HL-60 (cell line): Measurements from ENCODE around the gene FBXL7.
A peak's percentile ranks its signal among the peaks of the same experiment; 100 is the strongest.

Experiments
- DNase-seq, 2 experiments: peaks; one replicate each; pipeline ENCODE4 v3.0.0-alpha.2; 2010 to 2020; ENCODE audit warnings: low read depth in 1 of 2, low spot score in 1 of 2
- H3K27ac ChIP-seq: fragments of 250-450 bp; sonication (Bioruptor Pico); replicated peaks from 2 replicates; pipeline ENCODE4 v1.5.1; 2020; ENCODE audit warnings: mild to moderate bottlenecking, moderate library complexity
- H3K27me3 ChIP-seq: fragments of 250-450 bp; sonication (Bioruptor Pico); 2 replicates; pipeline ENCODE4 v1.5.1; 2021; ENCODE audit warnings: mild to moderate bottlenecking, moderate library complexity; ENCODE audit not compliant: insufficient read depth, poor library complexity, severe bottlenecking
- H3K4me3 ChIP-seq: replicated peaks from 2 replicates; pipeline ENCODE4 v1.5.1; 2011; ENCODE audit warnings: mild to moderate bottlenecking, control low read depth, low read length; ENCODE audit not compliant: insufficient read depth
- CTCF ChIP-seq: IDR thresholded peaks from one replicate; pipeline ENCODE4 v1.5.1; 2011; ENCODE audit warnings: low read length, control low read depth, inconsistent platforms; ENCODE audit not compliant: insufficient read depth
- GABPA ChIP-seq: IDR thresholded peaks from 2 replicates; pipeline ENCODE4 v1.6.1; 2012; ENCODE audit warnings: low read depth
- POLR2AphosphoS5 ChIP-seq: IDR thresholded peaks from 2 replicates; pipeline ENCODE4 v1.6.1; 2012; ENCODE audit warnings: low read depth
- SPI1 ChIP-seq: IDR thresholded peaks from 2 replicates; pipeline ENCODE4 v1.6.1; 2012; ENCODE audit warnings: low read depth, mild to moderate bottlenecking, borderline replicate concordance
- TF ChIP-seq, protein P1 (sequence below): IDR thresholded peaks from 2 replicates; pipeline ENCODE4 v1.6.1; 2012; ENCODE audit warnings: low read depth; ENCODE audit not compliant: insufficient replicate concordance

The FBXL7 gene

DNA sequence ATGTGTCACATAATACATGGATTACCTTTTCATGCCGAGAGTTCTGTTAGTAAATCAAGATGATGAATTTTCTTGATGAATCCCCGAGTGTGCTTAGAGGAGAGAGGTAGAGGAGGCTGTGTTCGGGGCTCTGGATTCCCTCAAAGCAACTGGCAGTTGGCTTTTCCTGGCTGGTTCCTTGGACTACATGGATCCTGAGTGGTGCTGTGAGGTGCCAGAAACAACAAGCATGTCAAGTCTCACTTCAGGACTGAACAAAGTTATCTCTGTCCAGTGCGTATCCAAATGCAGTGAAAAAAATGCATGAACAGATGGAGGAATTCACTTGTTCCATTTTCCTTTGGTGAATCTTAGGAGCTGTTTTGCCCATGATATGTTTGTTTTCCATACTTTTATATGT lies 231.7 kb downstream of the FBXL7 start:
- DNase-seq = no peak
- H3K27me3 ChIP-seq = no peaks in the 10 kb centered on the region
- no peak overlapping the region for H3K4me3 ChIP-seq
- no peak for TF ChIP-seq CTCF
- TF ChIP-seq, protein P1, sequence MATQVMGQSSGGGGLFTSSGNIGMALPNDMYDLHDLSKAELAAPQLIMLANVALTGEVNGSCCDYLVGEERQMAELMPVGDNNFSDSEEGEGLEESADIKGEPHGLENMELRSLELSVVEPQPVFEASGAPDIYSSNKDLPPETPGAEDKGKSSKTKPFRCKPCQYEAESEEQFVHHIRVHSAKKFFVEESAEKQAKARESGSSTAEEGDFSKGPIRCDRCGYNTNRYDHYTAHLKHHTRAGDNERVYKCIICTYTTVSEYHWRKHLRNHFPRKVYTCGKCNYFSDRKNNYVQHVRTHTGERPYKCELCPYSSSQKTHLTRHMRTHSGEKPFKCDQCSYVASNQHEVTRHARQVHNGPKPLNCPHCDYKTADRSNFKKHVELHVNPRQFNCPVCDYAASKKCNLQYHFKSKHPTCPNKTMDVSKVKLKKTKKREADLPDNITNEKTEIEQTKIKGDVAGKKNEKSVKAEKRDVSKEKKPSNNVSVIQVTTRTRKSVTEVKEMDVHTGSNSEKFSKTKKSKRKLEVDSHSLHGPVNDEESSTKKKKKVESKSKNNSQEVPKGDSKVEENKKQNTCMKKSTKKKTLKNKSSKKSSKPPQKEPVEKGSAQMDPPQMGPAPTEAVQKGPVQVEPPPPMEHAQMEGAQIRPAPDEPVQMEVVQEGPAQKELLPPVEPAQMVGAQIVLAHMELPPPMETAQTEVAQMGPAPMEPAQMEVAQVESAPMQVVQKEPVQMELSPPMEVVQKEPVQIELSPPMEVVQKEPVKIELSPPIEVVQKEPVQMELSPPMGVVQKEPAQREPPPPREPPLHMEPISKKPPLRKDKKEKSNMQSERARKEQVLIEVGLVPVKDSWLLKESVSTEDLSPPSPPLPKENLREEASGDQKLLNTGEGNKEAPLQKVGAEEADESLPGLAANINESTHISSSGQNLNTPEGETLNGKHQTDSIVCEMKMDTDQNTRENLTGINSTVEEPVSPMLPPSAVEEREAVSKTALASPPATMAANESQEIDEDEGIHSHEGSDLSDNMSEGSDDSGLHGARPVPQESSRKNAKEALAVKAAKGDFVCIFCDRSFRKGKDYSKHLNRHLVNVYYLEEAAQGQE = no peak
- no peak for TF ChIP-seq SPI1
- no peak for TF ChIP-seq GABPA
- no peak for TF ChIP-seq POLR2AphosphoS5
- H3K27ac ChIP-seq = no peak overlapping the region

GRCh38 chr5:15734058-15734457 lies 234.1 kb downstream of the FBXL7 start:
- no peak overlapping the region for H3K4me3 ChIP-seq
- TF ChIP-seq, protein P1 = peak; percentile 61
- TF ChIP-seq GABPA = no peak
- TF ChIP-seq SPI1 = no peak
- no peak overlapping the region for H3K27ac ChIP-seq
- no peaks in the 10 kb centered on the region for H3K27me3 ChIP-seq
- no peak for DNase-seq

DNA sequence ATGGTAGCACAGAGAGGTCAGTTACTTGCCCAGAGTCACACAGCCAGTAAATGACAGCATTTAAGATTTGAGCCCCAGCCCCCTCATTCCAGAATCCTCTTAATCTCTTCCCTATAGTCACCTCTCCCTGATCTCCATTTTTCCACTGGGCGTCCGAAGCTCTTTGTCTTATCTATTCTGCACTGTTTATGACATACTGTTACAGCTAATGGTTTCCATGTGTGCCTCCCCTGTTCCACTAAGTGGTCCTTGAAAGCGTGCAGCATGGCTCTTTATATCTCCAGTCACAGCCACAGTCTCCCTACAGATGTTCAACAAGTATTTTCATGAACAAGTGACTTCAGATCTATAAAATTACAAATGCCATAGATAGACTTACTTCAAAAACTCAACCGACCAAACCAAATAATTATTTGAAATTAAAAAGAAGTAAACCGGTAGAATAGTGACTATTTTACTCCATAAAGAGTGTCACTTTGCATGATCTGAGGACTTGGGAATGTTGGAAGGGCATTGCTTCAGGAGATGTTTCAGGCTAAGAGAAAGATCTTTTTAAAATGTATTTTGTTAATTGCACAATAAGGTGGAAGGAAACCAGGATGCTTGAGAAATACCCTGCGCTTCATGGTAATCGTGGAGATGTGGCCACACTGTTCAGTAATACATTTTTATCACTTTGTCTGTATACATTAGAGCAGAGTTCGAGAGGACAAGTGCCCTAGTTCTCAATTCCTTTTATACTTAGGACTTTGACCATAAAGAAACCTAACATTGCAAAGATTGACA lies 237.2 kb downstream of the FBXL7 start:
- no peak for DNase-seq
- Histone ChIP-seq H3K27me3 (no peaks in the 10 kb centered on the region), H3K4me3 (no peak overlapping the region), H3K27ac (no peak overlapping the region)
- TF ChIP-seq CTCF (no peak), GABPA (no peak), SPI1 (no peak), POLR2AphosphoS5 (no peak)
- TF ChIP-seq, protein P1 = no peak
